Stimulated activated CD8-positive, alpha-beta memory T cell treated with anti-CD3 and anti-CD28 coated beads, Interleukin-4, amount 100 ng/mL, for 48 hours (primary cell): ENCODE measurements around the gene FMNL2.

ENCODE experiments used
- DNase-seq: peaks from one replicate; pipeline ENCODE4 v3.0.0-alpha.2; 2020

Gene FMNL2

DNA sequence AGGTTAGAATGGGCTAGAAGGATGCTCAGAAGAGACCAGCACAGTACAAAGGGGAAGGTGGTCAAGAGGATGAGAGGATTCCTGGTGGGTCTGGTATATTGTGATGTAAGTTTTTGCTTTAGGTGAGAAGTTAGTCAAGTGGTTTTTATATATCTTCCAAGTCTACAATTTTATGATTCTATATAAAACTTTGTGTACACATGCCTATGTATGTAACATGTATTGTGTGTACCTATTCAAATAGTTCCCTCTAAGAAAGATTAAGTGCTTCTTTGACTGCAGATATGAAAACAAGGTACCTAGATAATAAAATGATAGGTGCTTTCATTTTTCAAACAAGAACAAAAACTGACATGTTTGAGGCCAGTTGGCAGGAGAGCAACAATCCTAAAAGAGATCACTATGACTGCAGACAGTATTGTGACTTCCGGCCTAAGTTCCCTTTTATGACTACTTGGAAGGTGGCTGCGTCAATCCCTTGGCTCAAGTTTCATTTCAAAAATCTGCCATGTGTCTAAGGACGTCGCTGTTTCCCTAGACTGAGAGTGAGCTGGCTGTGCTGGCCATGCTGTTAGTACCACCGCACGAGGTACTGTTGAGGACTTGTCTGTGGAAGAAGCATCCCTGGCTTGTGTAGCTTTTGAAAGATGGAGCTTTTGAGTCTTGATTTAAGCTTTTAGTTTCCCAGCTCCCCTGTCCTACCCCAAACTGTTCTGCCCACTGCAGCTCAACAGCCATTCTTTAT, 259.2 kb downstream of the FMNL2 start:
- no peak for DNase-seq

DNA sequence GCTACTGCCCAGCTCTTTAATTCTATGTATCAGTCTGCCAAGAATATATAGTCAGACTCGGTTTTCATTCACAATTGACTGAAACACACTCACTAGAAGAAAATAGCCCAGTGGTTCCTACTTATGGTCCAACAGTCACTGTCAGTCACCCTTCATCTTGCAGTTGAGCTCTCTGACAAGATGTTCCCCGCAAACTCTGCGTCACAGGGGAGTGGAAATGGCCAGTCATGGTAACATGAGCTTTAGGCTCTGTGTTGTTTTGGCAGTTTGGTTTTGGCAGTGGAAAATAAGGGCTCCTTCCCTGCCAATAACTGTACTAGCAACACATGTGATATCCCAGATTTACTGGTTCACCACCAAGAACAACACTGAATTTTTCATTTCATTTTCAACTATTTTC, 259.8 kb downstream of the FMNL2 start:
- DNase-seq, result no peak

DNA sequence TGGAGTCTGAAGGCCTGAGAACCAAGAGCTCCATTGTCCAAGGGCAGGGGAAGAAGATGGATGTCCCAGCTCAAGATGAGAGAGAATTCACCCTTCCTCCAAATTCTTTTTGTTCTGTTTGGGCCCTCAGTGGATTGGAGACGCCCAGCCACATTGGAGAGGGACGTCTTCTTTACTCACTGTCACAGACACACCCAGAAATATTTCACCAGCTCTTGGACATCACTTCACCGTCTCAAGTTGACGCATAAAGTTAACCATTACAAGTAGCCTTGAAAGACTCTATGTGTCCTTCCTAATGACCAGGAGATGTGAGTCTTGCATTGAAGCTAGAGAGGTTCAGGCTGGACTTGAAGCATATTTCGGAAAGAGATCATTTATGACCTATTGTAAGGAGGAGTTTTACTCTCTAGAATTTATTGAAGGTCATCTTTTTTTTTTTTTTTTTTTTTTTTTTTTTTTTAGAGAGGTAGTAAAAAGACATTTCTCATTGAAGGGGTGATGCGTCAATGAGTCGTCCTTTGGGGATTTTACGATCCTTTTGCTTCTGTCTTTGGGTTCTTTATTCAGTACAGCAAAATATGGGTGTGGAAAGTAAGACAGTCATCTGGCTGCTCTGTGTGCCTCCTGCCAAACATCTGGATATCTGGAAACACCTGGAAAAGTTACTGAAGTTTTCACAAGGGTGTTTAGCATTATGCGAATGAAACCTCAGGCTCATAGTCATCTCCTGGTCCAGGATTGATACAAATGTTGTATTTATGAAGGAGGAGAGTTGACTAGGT, 264.2 kb downstream of the FMNL2 start:
- DNase-seq, result no peak

DNA sequence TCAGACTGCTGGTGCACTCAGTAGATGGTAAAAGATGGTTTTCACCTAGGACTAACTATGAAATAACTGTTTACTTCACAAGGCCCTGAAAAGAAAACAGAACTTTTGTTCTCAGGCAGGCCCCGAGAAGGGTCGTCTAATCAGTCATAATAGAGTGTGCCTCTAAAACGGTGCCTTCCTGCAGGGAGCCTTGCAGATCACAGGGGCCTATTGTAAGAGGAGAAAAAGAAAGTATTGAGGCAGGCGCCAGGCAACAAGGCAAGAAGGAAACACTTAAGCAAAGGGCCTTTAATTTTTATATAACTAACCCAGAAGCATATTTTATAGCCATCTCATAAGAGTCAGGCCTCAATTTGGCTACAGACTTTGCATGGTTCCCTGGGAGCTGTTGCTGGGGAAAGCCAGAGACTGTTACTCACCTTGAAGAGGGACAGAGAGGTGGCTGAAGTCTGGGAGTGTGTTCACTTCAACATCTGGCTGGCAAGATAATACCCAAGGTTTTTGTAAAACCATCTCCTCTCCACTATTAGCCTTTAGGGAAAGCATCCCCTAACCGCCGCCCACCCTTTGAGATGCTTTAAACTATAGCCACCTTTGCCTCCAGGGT, 265.2 kb downstream of the FMNL2 start:
- DNase-seq, result no peak

DNA sequence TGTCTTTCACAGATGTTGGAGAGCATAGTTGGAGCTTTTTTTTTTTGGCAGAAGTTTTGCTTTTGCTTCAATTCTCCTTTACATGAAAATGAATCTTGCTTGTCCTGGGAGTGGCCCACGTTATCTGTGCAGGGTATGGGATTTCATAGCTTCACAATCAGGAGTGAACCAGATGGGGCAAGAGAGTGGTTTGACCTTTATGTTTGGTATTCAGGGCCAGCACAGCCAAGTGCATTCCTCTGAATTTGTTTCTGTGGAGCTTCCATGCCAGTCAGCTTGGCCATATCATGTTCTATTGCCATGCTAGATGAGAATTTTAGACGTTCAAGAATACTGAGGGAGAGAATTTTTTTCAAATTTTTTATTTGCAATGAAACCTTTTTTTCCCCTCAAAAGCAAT, 265.7 kb downstream of the FMNL2 start:
- DNase-seq, result no peak

DNA sequence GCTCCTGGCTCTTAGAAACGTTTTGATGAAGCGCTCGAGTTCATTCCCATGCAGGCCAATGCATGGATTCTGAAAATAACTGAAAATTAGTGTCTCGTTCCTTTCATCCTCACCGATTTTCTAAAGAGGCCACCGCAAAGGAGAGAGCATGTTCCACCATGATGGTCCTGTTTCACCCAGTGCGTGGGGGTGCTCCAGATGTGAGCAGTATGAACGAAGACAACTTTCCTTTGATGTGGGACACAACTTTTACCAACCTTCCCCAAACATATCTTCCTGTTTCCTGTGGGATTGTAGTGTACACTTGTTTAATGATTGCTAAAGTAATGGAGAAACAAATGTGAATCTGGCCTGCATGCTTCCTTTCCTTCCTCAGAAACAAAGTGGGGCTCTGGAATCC, 267.8 kb downstream of the FMNL2 start:
- no peak for DNase-seq

DNA sequence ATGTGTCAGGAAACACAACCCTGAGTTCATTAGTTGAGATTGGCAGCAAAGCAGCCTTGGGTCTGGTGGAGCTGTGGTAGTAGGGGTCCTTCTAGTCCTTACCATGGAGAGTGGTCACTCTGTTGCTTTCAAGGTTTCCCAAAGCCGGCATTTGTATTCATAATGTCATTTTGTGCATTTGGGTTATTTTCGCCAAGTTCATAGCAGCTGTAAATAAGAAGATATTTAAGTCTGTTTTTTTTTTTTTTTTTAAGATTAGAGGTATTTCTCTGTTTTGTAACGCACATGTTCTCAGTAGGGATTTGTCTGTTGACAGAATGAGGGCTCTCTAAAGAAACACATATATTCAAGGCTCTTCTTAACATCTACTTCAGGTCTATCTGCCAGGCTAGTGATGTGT, 268.2 kb downstream of the FMNL2 start:
- no peak for DNase-seq

DNA sequence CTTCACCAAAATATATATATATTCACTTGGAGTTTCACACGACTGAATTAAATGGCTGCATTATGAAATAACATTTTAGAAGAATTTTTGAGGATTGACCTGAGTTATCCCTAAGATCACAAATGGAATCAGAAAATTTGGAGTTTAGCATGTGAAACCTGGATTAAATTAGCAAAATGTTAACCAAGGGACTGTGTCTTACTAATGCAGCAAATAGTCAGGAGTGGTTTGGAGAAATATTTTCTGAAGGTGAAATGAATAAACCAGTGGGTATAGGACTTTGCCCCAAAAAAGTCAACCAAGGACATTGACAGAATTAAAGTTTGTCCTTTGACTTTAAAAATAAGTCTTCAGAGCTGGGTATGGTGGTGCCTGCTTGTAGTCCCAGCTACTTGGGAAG, 271.1 kb downstream of the FMNL2 start:
- DNase-seq, result no peak

DNA sequence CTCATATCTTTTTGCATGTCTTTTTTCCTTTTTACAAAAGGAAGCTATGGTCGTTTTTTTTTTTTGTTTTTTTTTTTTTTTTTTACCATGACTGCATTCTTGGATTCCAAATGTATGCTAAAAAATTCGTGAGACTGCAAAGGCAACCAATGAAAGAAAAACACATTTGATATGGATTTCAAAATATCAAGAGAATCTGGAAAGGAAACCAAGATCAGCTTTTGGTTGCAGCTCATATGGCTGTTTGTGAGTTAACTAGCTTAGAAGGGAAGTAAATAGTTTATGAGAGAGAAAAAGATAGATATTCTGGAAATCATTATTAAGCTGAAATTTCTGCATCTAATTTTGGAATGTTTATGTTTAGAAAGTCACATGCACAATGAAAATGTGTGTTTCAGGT, 272.0 kb downstream of the FMNL2 start:
- no peak for DNase-seq

DNA sequence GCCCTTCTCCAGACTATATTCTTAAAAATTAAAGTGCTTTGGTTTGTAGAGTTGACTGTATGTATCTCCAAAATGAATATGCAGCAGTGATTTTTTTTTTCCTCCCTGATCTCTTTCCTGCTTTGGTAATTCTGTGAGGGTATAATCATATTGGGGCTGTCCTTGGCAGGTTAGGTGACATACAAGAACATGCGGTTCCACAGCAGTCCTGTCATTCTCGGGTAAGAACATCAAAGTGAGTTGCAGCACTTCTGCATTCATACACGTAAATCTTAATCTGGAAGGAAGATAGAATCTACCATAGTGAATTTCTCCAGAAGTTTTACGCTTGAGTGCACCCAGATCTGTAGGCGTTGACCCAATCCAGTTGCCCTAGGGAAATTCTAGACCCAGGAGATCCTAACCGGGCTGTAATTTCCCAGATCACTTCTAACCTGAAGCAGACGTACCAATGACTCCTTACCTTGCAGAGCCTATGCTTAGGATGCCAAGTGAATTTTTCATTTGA, 272.9 kb downstream of the FMNL2 start:
- no peak for DNase-seq

DNA sequence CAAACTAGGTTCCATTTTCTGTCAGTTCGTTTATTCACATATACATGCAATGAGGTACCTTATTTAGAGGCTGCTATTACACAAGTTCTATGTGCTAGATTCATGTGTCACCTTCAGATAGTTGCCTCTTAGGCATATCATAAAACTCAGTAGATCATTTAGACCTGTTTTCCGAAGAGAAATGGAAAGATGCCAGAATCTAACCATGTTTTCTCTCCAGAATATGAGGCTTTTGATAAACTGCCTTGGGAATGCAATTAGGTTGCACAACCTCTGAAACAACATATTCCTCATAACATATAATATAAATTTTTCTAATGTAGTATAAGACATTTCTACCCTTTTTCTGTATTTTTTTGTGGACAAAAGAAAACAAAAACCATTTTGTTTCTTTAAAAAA, 274.2 kb downstream of the FMNL2 start:
- no peak for DNase-seq

DNA sequence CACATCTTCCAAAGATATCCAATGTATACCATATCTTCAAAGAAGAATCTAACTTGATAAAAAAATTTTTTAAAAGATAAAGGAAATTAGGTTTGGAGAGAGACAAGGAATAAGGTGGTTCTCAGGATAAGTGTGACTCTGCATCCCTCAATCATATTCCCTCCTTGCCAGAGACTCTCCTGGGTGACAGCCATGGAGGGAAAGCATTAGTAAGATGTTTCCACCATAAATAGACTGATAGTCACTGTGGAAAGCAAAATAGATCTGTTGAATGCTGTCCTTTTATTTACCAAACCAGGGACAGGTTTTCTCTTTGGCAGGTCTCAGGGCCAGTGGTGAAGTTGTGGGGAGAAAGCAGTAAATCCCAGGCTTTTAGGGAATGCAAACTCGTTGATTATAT, 274.7 kb downstream of the FMNL2 start:
- no peak for DNase-seq

DNA sequence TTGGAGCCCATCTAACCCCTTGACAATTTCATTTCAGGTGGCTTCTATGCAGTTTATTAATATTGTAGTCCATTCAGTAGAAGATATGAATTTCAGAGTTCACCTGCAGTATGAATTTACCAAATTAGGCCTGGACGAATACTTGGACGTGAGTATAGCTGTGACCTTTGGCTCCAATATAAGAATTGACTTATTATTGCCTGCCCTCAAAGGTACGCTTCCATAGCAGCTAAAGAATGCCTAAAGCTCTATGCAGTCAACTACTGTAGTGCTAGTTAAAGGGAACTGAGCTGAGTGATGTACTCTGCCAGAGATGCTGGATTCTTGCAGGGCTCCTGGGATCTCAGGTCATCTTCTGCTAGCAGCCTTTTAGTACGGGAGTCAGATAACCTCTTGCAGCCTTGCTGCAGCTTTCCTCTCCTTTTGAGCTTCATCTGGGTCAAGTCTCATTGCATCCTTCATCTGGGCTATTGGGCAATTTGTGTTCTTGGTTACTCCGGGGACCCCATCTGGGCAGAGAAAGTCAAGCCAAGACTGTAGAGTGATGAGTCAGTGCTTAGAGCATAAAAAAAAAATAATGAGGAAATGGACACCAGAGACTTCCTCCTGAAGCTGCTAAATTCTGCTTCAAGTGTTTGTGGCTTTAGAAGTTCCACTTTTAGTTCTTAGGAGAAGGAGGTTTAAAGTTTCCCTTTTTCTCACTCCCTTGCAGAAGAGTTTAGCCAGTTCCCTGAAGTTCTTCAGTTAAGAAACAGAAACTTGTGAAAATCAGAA, 276.7 kb downstream of the FMNL2 start:
- DNase-seq, result no peak

DNA sequence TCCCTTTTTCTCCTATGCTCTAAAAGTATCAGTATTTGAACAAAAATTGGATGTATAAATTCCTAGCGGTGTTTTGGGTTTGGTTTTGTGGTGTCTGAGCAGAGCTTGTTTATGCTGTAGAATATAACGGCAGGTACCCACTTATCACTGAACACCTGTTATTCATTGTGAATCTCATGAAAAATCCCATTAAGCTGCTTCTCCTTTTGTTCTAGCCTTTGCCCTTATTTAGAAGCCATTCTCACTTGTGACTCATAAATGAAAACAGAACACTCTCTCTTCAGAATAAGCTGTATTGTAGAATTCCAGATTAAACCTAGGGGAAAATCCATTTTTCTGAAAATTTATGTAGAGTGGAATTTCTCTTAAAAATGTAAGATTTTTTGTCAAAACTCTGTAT, 278.3 kb downstream of the FMNL2 start:
- DNase-seq, result no peak

DNA sequence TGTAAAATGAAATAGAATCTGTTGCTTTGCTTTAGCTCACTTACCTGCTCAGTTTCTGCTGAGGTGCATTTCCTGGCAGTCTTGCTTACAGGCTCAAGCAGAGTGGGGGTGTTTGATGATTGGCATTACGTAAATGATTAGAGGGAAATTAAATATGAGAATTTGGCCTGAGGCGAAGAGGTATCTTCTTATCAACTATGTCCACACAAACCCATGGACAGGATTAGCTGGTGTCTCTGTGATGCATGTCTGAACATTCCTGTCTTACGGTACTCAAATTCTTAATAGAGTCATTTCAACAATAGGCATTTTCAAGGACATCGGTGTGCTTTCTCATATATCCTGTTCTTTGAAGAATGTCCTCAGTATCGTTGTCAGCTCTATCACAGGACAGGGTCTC, 280.2 kb downstream of the FMNL2 start:
- DNase-seq, result no peak

DNA sequence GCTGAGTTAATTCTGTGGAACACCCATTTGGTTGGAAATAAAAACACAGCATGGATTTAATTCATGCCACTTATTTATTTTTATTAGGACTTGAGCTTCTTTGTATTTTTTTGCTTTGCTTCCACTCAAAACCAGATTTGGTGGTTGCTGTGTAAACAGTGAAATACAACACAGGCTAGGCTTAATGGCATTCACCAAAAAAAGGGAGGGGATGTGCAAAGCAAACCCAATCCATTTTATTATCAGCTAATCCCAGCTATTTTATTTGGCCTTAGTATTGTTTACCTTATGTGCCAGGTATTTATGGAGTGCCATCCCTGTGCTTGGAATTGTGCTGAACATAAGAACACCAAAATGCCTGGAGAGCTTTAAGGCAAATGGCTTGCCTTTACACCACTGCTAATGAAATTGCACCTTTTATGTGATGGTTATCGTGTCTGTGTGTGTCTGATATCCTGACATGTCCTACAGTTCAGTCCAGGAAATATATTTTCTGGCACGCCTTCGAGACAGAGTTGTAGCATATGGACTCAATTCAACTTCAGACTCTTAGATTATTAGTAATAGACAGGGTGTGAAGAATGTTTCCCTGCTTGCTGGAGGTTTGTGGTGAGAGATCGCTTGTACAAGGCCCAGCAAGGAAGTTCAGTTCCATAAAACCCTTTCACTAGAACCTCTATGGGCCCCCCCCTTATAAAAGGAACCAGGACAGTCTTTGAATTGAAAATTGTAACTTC, 282.6 kb downstream of the FMNL2 start:
- no peak for DNase-seq

DNA sequence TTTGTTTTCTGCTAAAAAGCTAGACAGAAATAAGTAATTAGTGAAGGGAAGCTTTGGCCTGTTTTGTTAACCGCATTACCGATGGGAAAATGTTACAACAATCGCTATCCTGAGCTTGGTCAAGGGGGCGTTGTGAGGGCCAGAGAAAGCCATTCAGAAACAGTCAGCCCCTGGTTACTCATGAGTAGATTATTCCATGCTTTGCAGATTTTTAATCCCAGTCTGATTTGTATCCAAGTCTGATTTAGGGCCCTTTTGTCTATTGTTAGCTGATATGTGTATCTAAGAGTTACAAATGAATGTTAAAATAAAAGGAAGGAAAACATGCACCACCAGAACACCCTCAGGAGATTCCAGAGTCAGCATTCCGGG, 283.2 kb downstream of the FMNL2 start:
- DNase-seq, result no peak

DNA sequence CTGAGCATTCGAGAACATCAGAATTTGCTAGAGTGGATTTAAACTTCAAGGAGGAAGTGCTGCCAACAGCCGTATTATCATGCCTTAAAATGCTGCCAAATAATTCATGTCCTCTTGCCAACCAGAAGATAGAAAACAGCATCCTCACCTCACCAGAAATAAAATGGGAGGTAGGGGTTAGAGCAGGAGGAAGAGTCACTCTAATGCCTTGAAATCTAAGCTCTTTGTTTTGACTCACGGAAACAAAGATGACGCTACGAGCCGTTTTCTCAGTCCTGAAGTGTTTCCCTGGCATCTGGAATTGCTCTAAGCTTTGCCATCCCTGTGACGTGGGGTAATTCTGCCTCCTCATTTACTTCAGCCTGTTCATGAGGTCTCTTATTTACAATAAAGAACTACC, 285.2 kb downstream of the FMNL2 start:
- no peak for DNase-seq

DNA sequence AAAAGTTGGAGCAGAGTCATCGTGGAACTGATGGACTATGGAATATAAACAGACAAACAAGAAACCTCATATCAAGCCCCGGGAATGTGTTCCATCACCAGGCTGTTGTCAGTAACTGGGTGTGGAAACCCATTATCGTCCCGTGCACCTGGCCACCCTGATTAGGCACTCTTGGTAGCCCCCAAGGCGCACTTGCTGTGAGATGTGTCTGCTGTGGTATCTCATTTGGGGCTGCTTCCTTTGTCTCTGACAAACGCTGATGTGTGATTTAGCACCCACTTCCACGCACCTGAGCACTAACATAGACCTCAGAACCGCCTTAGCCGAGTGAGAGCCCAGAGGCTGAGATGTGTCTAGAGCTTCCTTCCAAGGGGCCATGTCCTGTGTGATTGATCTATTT, 286.0 kb downstream of the FMNL2 start:
- DNase-seq, result no peak

DNA sequence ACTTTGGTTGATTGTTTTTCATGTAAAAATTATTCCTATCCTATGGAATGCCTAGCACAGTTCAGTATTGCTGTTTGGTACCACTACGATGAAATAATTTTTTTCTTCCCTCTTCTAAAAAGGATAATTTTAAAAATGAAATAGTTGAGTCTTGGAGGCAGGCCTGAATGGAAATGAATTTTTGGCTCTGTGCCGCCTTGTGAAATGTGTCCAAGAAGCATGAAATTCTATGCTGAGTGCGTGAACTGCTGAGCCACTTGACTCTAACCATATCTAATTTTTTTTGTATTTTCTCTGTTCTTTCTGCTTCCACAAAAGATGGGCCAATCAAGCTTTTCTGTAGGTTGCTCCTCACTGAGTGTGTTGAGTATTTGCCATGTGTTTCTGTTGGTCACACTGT, 287.2 kb downstream of the FMNL2 start:
- no peak for DNase-seq

DNA sequence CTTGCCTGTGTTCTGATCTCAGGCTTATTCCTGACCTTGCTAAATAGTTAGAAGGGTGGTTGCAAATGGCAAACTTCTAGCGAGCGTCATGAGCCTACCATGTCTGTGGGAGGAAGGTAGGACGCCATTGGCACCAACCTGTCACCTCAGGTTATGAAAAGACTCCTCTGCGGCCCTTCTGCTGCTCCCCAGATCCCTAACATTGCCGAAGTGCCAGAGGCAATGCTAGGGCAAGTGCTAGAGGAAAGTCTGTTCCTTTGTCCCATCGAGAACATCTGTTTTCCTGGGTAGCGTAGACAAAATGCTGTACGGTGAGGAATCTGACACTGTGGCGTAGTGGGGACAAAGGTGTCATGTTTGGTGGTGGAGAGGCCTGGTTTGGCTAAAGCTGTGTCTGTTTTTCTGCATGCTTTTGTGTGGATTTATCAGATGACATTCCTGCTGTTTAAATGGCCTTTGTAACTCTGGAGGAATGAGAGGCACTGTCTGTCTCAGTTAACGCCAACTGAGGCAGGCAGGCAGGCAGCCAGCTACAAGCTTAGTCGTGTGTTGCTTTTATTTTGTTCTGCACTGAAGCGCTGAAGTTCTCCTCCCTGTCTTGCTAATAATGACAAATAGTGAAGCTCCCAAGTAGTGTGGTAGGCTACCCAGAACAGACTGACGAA, 288.2 kb downstream of the FMNL2 start:
- no peak for DNase-seq

DNA sequence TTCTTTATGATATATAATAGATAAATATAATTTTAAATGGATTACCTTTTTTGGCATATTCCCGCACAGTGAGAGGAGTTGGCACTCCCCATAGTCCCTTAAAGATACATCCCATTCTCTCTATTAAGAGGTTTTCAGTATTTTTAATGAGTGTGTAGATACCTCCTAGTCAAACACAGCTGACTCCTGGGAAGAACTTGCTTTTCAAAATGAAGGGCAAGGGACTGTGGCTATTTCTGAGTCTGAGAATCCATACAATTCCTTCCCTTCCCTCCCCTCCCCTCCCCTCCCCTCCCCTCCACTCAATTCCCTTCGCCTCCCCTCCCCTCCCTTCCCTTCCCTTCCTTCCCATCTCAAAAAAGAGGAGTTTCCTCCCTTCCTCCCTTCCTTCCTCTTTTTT, 288.8 kb downstream of the FMNL2 start:
- DNase-seq, result no peak
